MCF 10A (cell line): ENCODE results near the gene ACER1. TPM values are rescaled to one million over a fixed set of nuclear protein-coding genes. Genes with fewer than 3 reads are reported as not detected.
A peak's percentile ranks its signal among the peaks of the same experiment; 100 is the strongest.

ENCODE experiments used
- Bru-seq: library from RNA; stranded (reverse); fragments of 400-500 nt; gene quantifications from one replicate; lab custom pipeline; 2021; lab: Mats Ljungman, UMichigan
- BruChase-seq, 2 experiments: library from RNA; stranded (reverse); fragments of 400-500 nt; gene quantifications; one replicate each; lab custom pipeline; 2021; lab: Mats Ljungman, UMichigan
- BruUV-seq: library from RNA; stranded (reverse); fragments of 400-500 nt; replicated peaks from 2 replicates; lab custom pipeline; 2021; lab: Mats Ljungman, UMichigan
- CTCF ChIA-PET: fragments of 300-600 bp; sonication (Branson Sonifier 250); formaldehyde crosslinking; extraction: SDS; loops from one replicate; lab custom pipeline; 2021; ENCODE audit warnings: antibody characterized with exemption, inconsistent platforms; lab: Yijun Ruan, JAX
- POLR2A ChIA-PET: fragments of 300-600, 350-650 bp; sonication (Branson Sonifier 250); formaldehyde crosslinking; extraction: SDS; loops from one replicate; lab custom pipeline; 2020; ENCODE audit warnings: antibody characterized with exemption, inconsistent platforms; lab: Yijun Ruan, JAX
- DNase-seq: peaks from one replicate; pipeline ENCODE4 v3.0.0-alpha.2; 2018; ENCODE audit not compliant: unreplicated experiment
- H3K27ac Mint-ChIP-seq: one replicate; pipeline ENCODE4 v1.8.0; 2022; ENCODE audit warnings: mild to moderate bottlenecking, low read depth, mixed read lengths; ENCODE audit not compliant: unreplicated experiment
- H3K27me3 Mint-ChIP-seq: one replicate; pipeline ENCODE4 v1.8.0; 2022; ENCODE audit warnings: mixed read lengths; ENCODE audit not compliant: insufficient read depth, unreplicated experiment
- H3K36me3 Mint-ChIP-seq: one replicate; pipeline ENCODE4 v1.8.0; 2022; ENCODE audit warnings: mild to moderate bottlenecking, moderate library complexity, mixed read lengths; ENCODE audit not compliant: insufficient read depth, unreplicated experiment
- H3K4me1 Mint-ChIP-seq: one replicate; pipeline ENCODE4 v1.8.0; 2022; ENCODE audit warnings: mixed read lengths; ENCODE audit not compliant: insufficient read depth, unreplicated experiment
- H3K4me3 Mint-ChIP-seq: one replicate; pipeline ENCODE4 v1.8.0; 2022; ENCODE audit warnings: mild to moderate bottlenecking, moderate library complexity, mixed read lengths; ENCODE audit not compliant: unreplicated experiment
- H3K9me3 Mint-ChIP-seq: one replicate; pipeline ENCODE4 v1.8.0; 2022; ENCODE audit warnings: mixed read lengths; ENCODE audit not compliant: unreplicated experiment
- CTCF ChIP-seq: fragments of 200-600 bp; IDR thresholded peaks from one replicate; pipeline ENCODE4 v1.8.0; 2022; ENCODE audit warnings: antibody characterized with exemption, mild to moderate bottlenecking; ENCODE audit not compliant: unreplicated experiment
- intact Hi-C: fragments of 100-400 bp; cut with micrococcal nuclease; formaldehyde crosslinking; loops from 2 replicates; pipeline ENCODE4 v1.14.1; 2022
- long read RNA-seq: library from polyadenylated mRNA; stranded (forward); transcript quantifications from one replicate; pipeline ENCODE4 v2.0.0, GENCODE V29; 2022
- total RNA-seq: library from RNA; stranded (reverse); gene quantifications from 2 replicates; pipeline ENCODE4 v1.2.3, GENCODE V29; 2022

The ACER1 gene
- total RNA-seq, result not detected in 2 replicates
- Bru-seq, nascent RNA, result percentile 9 among the genes with signal in this experiment
- percentile 11 among the genes with signal in this experiment for BruChase-seq, experiment 1, labeled RNA remaining after a 6-hour chase
- BruChase-seq, experiment 2, labeled RNA remaining after a 2-hour chase, result percentile 14 among the genes with signal in this experiment
- long read RNA-seq, result 0 reads

- intact Hi-C loops, result no loop called here
- ChIA-PET POLR2A (no interaction called here), CTCF (no interaction called here)
- H3K36me3 Mint-ChIP-seq, result no peaks in the 10 kb centered on the region
- H3K4me3 Mint-ChIP-seq, result no peak within 1 kb of the TSS
- DNase-seq, result no peak
- no peaks in the 10 kb centered on the region for H3K4me1 Mint-ChIP-seq
- no peak within 1 kb of the TSS for H3K27ac Mint-ChIP-seq
- no peaks in the 10 kb centered on the region for H3K27me3 Mint-ChIP-seq
- H3K9me3 Mint-ChIP-seq, result no peaks in the 10 kb centered on the region
- no TSS peak for BruUV-seq
- no peak for TF ChIP-seq CTCF
These were observed at the start of gene ACER1 for GRCh38 chr19:6333439-6333838. Gene ACER1 (minus strand): TSS chr19:6333612. CDS start chr19:6333551, 61 bp downstream.

GRCh38 chr19:6383188-6383587 is 49.8 kb upstream of the ACER1 start:
- Mint-ChIP-seq H3K27me3 (no peaks in the 10 kb centered on the region), H3K4me3 (no peak overlapping the region), H3K4me1 (no peaks in the 10 kb centered on the region), H3K27ac (no peak overlapping the region), H3K36me3 (peaks cover 82% of the 10 kb centered on the region), H3K9me3 (no peaks in the 10 kb centered on the region)
- intact Hi-C loops, result no loop called here
- POLR2A ChIA-PET, result interaction anchor here (1.3 kb wide), 1 partner anchor 9 kb away, joined by 3 read pairs; no protein-coding TSS in a partner anchor
- no peak for DNase-seq
- no peak for TF ChIP-seq CTCF
- BruUV-seq, result no TSS peak
- CTCF ChIA-PET, result no interaction called here

- no peak overlapping the region for H3K4me3 Mint-ChIP-seq
- TF ChIP-seq CTCF, result no peak
- no TSS peak for BruUV-seq
- H3K36me3 Mint-ChIP-seq, result peaks cover 76% of the 10 kb centered on the region
- H3K4me1 Mint-ChIP-seq, result no peaks in the 10 kb centered on the region
- DNase-seq, result no peak
- intact Hi-C loops, result no loop called here
- H3K27me3 Mint-ChIP-seq, result no peaks in the 10 kb centered on the region
- no peak overlapping the region for H3K27ac Mint-ChIP-seq
- H3K9me3 Mint-ChIP-seq, result no peaks in the 10 kb centered on the region
- CTCF ChIA-PET, result interaction anchor here (0.7 kb wide), 2 partner anchors 275 to 413 kb away, joined by 3 to 4 read pairs; no protein-coding TSS in a partner anchor
- POLR2A ChIA-PET, result interaction anchor here (0.7 kb wide), 1 partner anchor 12 kb away, joined by 4 read pairs; the partner anchor contains the start of gene GTF2F1
These were observed 47.8 kb upstream of the ACER1 start for GRCh38 chr19:6381030-6381750.

- no peak overlapping the region for H3K27ac Mint-ChIP-seq
- no TSS peak for BruUV-seq
- H3K9me3 Mint-ChIP-seq, result no peaks in the 10 kb centered on the region
- intact Hi-C loops, result no loop called here
- H3K36me3 Mint-ChIP-seq, result peaks cover 61% of the 10 kb centered on the region
- H3K4me3 Mint-ChIP-seq, result no peak overlapping the region
- no peak for DNase-seq
- H3K4me1 Mint-ChIP-seq, result no peaks in the 10 kb centered on the region
- no peaks in the 10 kb centered on the region for H3K27me3 Mint-ChIP-seq
- POLR2A ChIA-PET, result no interaction called here
- TF ChIP-seq CTCF, result no peak
- CTCF ChIA-PET, result no interaction called here
These were observed 46.3 kb upstream of the ACER1 start for GRCh38 chr19:6379744-6380143.
